GM19099 (cell line): Measurements from ENCODE around the gene NUBP2.

Experiments
- POLR2A ChIP-seq: IDR thresholded peaks from 3 replicates; pipeline ENCODE4 v1.6.1; 2011; ENCODE audit warnings: low read depth; ENCODE audit not compliant: insufficient read length; ENCODE audit errors: extremely low read depth

Gene NUBP2

GRCh38 chr16:1793578-1794220 lies 10.9 kb downstream of the NUBP2 start, which contains the start of gene IGFALS:
IGFALS (minus strand) TSS chr16:1793705; CDS start chr16:1793652, 53 bp downstream.
- no peak for TF ChIP-seq POLR2A

- TF ChIP-seq POLR2A: no peak
Observed at GRCh38 chr16:1794221-1794871, 11.6 kb downstream of the NUBP2 start.

GRCh38 chr16:1794908-1795666 lies 12.3 kb downstream of the NUBP2 start:
- no peak for TF ChIP-seq POLR2A

GRCh38 chr16:1800701-1801100 lies 17.9 kb downstream of the NUBP2 start:
- no peak for TF ChIP-seq POLR2A

- TF ChIP-seq POLR2A: no peak
Observed at GRCh38 chr16:1807626-1808025, 24.9 kb downstream of the NUBP2 start.

- no peak for TF ChIP-seq POLR2A
Observed at GRCh38 chr16:1808691-1809090, 25.9 kb downstream of the NUBP2 start.

- TF ChIP-seq POLR2A: no peak
Observed at GRCh38 chr16:1809281-1809801, 26.6 kb downstream of the NUBP2 start.

- TF ChIP-seq POLR2A: no peak
Observed at GRCh38 chr16:1810106-1810505, 27.3 kb downstream of the NUBP2 start.

GRCh38 chr16:1810536-1810935 lies 27.8 kb downstream of the NUBP2 start:
- TF ChIP-seq POLR2A: no peak

- TF ChIP-seq POLR2A: no peak
Observed at GRCh38 chr16:1812732-1813163, 30.0 kb downstream of the NUBP2 start.

GRCh38 chr16:1815461-1815860 lies 32.7 kb downstream of the NUBP2 start:
- no peak for TF ChIP-seq POLR2A

- TF ChIP-seq POLR2A: no peak
Observed at GRCh38 chr16:1816396-1817275, 33.9 kb downstream of the NUBP2 start.

- TF ChIP-seq POLR2A: no peak
Observed at GRCh38 chr16:1817276-1817589, 34.5 kb downstream of the NUBP2 start.

GRCh38 chr16:1817716-1818115 lies 35.0 kb downstream of the NUBP2 start:
- no peak for TF ChIP-seq POLR2A
